K562 (cell line): ENCODE results near the gene PSMD13. TPM values are rescaled to one million over a fixed set of nuclear protein-coding genes. Genes with fewer than 3 reads are reported as not detected.

Source experiments
- CHD1 ChIP-seq: fragments of 200-600 bp; sonication (generic); IDR thresholded peaks from one replicate; pipeline ENCODE4 v1.6.1; 2012; ENCODE audit warnings: mild to moderate bottlenecking, moderate library complexity, low read length, inconsistent platforms
- FOXK2 ChIP-seq, 2 experiments: fragments of 450-650 bp; IDR thresholded peaks in 1 of 2; conservative IDR thresholded peaks in 1 of 2; 2 replicates each; pipeline ENCODE4 v1.6.1; 2016; ENCODE audit warnings: low read depth in 2 of 2, mild to moderate bottlenecking in 1 of 2
- MAX ChIP-seq: sonication (generic); formaldehyde crosslinking; IDR thresholded peaks from 2 replicates; pipeline ENCODE4 v1.9.0; 2022; ENCODE audit warnings: mild to moderate bottlenecking, missing genetic modification reagents
- MXI1 ChIP-seq: IDR thresholded peaks from 2 replicates; pipeline ENCODE4 v1.6.1; 2011; ENCODE audit warnings: low read depth, mild to moderate bottlenecking, improper control_type of control experiment, low read length
- MYC ChIP-seq, 2 experiments: fragments of 250-450 bp in 1 of 2; sonication (Bioruptor Pico) in 1 of 2; IDR thresholded peaks; 2 replicates each; pipeline versions ENCODE4 v1.5.1 to v1.6.1; 2012 to 2021; ENCODE audit warnings: low read depth in 2 of 2, borderline replicate concordance in 1 of 2, improper control_type of control experiment in 1 of 2, low read length in 1 of 2, mild to moderate bottlenecking in 1 of 2, moderate library complexity in 1 of 2
- PREB ChIP-seq: sonication (generic); formaldehyde crosslinking; IDR thresholded peaks from 2 replicates; pipeline ENCODE4 v1.8.1; 2023; ENCODE audit warnings: mild to moderate bottlenecking, missing genetic modification reagents
- SIRT6 ChIP-seq: IDR thresholded peaks from one replicate; pipeline ENCODE4 v1.6.1; 2012; ENCODE audit warnings: low read depth, mild to moderate bottlenecking, control low read depth, inconsistent platforms, low read length, moderate library complexity
- TAF1 ChIP-seq: IDR thresholded peaks from 2 replicates; pipeline ENCODE4 v1.6.1; 2011; ENCODE audit warnings: mild to moderate bottlenecking, low read length, moderate library complexity; ENCODE audit not compliant: insufficient read depth, control insufficient read depth, severe bottlenecking; ENCODE audit errors: extremely low read depth
- XRCC4 ChIP-seq: IDR thresholded peaks from one replicate; pipeline ENCODE4 v1.6.1; 2011; ENCODE audit not compliant: insufficient read depth, insufficient read length; ENCODE audit errors: extremely low read depth
- ZBTB2 ChIP-seq: fragments of 450-650 bp; IDR thresholded peaks from 2 replicates; pipeline ENCODE4 v1.6.1; 2016; ENCODE audit warnings: antibody characterized with exemption
- ZNF23 ChIP-seq: fragments of 250-450 bp; sonication (Bioruptor Pico); IDR thresholded peaks from 2 replicates; pipeline ENCODE4 v1.4.0; 2020; ENCODE audit warnings: mild to moderate bottlenecking
- ZNF407 ChIP-seq: fragments of 450-650 bp; IDR thresholded peaks from 2 replicates; pipeline ENCODE4 v1.6.1; 2016; ENCODE audit warnings: low read depth
- ZNF695 ChIP-seq: fragments of 450-650 bp; formaldehyde crosslinking; IDR thresholded peaks from 2 replicates; pipeline ENCODE4 v1.4.0; 2020; ENCODE audit warnings: mild to moderate bottlenecking, moderate library complexity
- ZNF707 ChIP-seq: fragments of 250-450 bp; sonication (Bioruptor Pico); conservative IDR thresholded peaks from 2 replicates; pipeline ENCODE4 v1.8.0; 2022; ENCODE audit warnings: inconsistent platforms, mild to moderate bottlenecking, moderate library complexity
- ZNF785 ChIP-seq: fragments of 250-450 bp; sonication (Bioruptor Pico); IDR thresholded peaks from 2 replicates; pipeline ENCODE4 v1.4.0; 2020; ENCODE audit warnings: mild to moderate bottlenecking
- polyA plus RNA-seq, 8 experiments: library from polyadenylated mRNA; depleted of rRNA in 4 of 8; stranded (reverse) in 5 of 8; unstranded in 3 of 8; fragments of >200 nt; fragmentation: Nextera tagmentation in 2 of 8; fragmentation: Illumina TruSeq in 1 of 8; extraction: Ambion mirVana in 2 of 8; extraction: Trizol in 1 of 8; gene quantifications; 2 replicates each; pipeline versions ENCODE4 v1.2.1 to v1.2.3, GENCODE V29; 2011 to 2014; ENCODE audit warnings: inconsistent platforms in 1 of 8, missing spikeins in 1 of 8
- total RNA-seq, 7 experiments: library from RNA; depleted of rRNA in 6 of 7; stranded (reverse); fragments of >200 nt in 6 of 7; fragmentation: Illumina TruSeq in 2 of 7; extraction: Trizol in 2 of 7; gene quantifications; 2 replicates each; pipeline versions ENCODE4 v1.2.1 to v1.2.3, GENCODE V29; 2011 to 2021; ENCODE audit warnings: low replicate concordance in 1 of 7

The PSMD13 gene
- total and polyA plus RNA-seq, 9 of the 15 experiments (the other 6 are each of a cell fraction or from before 2014, with no cell fraction given): 185 to 383 (median 267) TPM

GRCh38 chr11:297586-298405, 61.0 kb downstream of the PSMD13 start (continued):
- TF ChIP-seq ZNF407 (no peak), ZNF695 (CRISPR knock-in tag) (no peak), SIRT6 (no peak), ZNF707 (CRISPR knock-in tag) (no peak), MAX (CRISPR knock-in tag) (peak; percentile 92), XRCC4 (no peak), MXI1 (0 out of 2 replicates have a peak, but pooled peaks have one; percentile 24), ZNF785 (CRISPR knock-in tag) (no peak), MYC (IDR thresholded peaks at IDR 0.05; ENCODE audit: low read depth, low read length) (peak; percentile 73), MYC (CRISPR knock-in tag; IDR thresholded peaks at IDR 0.05; ENCODE audit: borderline replicate concordance, low read depth) (no peak), PREB (no peak), CHD1 (no peak), ZBTB2 (peak; percentile 60; the same call in 1 of the 2 replicates), FOXK2 (conservative IDR thresholded peaks at IDR 0.05 in 1 of 2, IDR thresholded peaks at IDR 0.05 in 1 of 2; ENCODE audit: low read depth in 2 of 2) (0 out of 4 replicates have a peak, but pooled peaks of 1 of the 2 experiments have one; percentile 7), TAF1 (no peak), ZNF23 (CRISPR knock-in tag) (no peak)
